Measurements from ENCODE around the gene FLT4.

- TF ChIP-seq CTCF (IDR thresholded peaks at IDR 0.05) (no peak), POLR2A (IDR thresholded peaks at IDR 0.05) (no peak)
Observed at GRCh38 chr5:180622910-180623309, 26.5 kb downstream of the FLT4 start.

Data from lower leg skin (tissue), 3 donors.